ENCODE results near the gene LGALS13. TPM values are rescaled to one million over a fixed set of nuclear protein-coding genes. Genes with fewer than 3 reads are reported as not detected.
A peak's percentile ranks its signal among the peaks of the same experiment; 100 is the strongest.

Gene LGALS13
- total RNA-seq (2021) (not detected in 2 replicates), Bru-seq, nascent RNA (percentile 10 among the genes with signal in this experiment), BruChase-seq, experiment 1, labeled RNA remaining after a 2-hour chase (not detected), BruChase-seq, experiment 2, labeled RNA remaining after a 6-hour chase (not detected)
- long read RNA-seq, result 0 reads

DNA sequence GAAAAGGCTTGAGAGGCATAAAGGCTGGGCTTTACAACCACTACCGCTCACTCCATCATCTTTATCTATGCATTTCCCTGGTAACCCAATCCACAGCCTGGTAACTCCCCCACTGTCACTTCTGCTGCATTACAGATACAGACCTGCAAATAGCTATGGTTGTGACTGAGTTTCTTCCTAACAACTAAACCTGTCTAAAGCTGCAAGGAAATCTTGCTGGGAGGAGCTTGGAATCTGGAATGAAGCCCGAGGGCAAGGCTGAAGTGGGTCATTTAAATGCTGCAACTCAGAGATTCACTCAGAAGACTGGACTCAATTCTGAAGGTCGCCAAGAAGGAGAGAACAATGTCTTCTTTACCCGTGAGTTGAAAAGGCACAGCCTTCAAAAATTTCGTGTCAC is at the start of gene LGALS13:
Gene LGALS13 (plus strand): TSS at position 301 of the 400 bp plus-strand sequence. CDS start 45 bp downstream, at position 346.
- intact Hi-C loops (cut with micrococcal nuclease; ENCODE audit: unreplicated experiment), result no loop called here
- DNase-seq, result no peak
- no TSS peak for BruUV-seq (replicated peaks)
- no peaks in the 10 kb centered on the region for H3K9me3 ChIP-seq (ENCODE audit: insufficient read depth, low read depth)
- H3K9me2 ChIP-seq (ENCODE audit: insufficient read depth), result no peaks in the 10 kb centered on the region
- H3K4me1 ChIP-seq (replicated peaks; ENCODE audit: insufficient read depth), result no peaks in the 10 kb centered on the region
- H3F3A ChIP-seq (ENCODE audit: insufficient read depth, low read depth), result no peaks in the 10 kb centered on the region
- H3K36me3 ChIP-seq (ENCODE audit: low read depth), result no peaks in the 10 kb centered on the region
- CTCF ChIA-PET, result no interaction called here
- H3K4me3 ChIP-seq, result no peak within 1 kb of the TSS
- no peak for TF ChIP-seq EZH2 (IDR thresholded peaks at IDR 0.05; ENCODE audit: low read depth)
- TF ChIP-seq, protein P1, sequence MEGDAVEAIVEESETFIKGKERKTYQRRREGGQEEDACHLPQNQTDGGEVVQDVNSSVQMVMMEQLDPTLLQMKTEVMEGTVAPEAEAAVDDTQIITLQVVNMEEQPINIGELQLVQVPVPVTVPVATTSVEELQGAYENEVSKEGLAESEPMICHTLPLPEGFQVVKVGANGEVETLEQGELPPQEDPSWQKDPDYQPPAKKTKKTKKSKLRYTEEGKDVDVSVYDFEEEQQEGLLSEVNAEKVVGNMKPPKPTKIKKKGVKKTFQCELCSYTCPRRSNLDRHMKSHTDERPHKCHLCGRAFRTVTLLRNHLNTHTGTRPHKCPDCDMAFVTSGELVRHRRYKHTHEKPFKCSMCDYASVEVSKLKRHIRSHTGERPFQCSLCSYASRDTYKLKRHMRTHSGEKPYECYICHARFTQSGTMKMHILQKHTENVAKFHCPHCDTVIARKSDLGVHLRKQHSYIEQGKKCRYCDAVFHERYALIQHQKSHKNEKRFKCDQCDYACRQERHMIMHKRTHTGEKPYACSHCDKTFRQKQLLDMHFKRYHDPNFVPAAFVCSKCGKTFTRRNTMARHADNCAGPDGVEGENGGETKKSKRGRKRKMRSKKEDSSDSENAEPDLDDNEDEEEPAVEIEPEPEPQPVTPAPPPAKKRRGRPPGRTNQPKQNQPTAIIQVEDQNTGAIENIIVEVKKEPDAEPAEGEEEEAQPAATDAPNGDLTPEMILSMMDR (conservative IDR thresholded peaks at IDR 0.05), result no peak
- no peak within 1 kb of the TSS for H3K27ac ChIP-seq
- H4K20me1 ChIP-seq (ENCODE audit: insufficient read depth), result no peaks in the 10 kb centered on the region
- no peak within 1 kb of the TSS for H3K4me2 ChIP-seq
- no peak within 1 kb of the TSS for H2AFZ ChIP-seq
- H3K79me2 ChIP-seq (ENCODE audit: low read depth), result no peaks in the 10 kb centered on the region
- peaks cover 46% of the 10 kb centered on the region for H3K27me3 ChIP-seq (ENCODE audit: insufficient read depth, low read depth)
- POLR2A ChIA-PET (ENCODE audit: unreplicated experiment), result no interaction called here

DNA sequence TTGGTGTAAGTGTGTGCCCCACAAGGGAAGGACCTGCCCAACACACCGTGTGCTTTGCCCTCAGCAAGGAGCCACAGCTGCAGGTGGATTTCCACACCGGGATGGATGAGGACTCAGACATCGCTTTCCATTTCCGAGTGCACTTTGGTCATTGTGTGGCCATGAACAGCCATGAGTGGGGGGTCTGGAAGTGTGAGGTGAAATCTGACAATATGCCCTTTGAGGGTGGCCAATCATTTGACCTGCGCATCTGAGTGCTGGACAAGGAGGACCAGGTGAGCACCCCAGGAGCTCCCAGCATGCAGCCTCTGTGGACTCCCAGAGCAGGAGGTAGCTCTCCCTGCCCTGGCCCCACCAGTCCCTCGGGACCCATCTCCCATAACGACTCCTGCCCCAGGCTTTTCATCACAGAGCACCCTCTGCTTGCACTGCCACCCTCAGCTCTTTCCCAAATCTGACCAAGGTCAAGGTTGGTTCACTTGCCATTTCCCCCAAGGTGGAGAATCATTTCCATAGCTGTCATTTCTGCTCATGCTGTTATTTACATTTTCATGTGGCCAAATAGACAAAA is 49.2 kb upstream of the LGALS13 start:
- ChIA-PET CTCF (no interaction called here), POLR2A (ENCODE audit: unreplicated experiment) (no interaction called here)
- Histone ChIP-seq H3K9me3 (ENCODE audit: insufficient read depth, low read depth) (no peaks in the 10 kb centered on the region), H3F3A (ENCODE audit: insufficient read depth, low read depth) (no peaks in the 10 kb centered on the region), H3K4me3 (no peak overlapping the region), H3K4me2 (no peak overlapping the region), H4K20me1 (ENCODE audit: insufficient read depth) (no peaks in the 10 kb centered on the region), H3K36me3 (ENCODE audit: low read depth) (no peaks in the 10 kb centered on the region), H2AFZ (no peak overlapping the region), H3K27me3 (ENCODE audit: insufficient read depth, low read depth) (peaks cover 34% of the 10 kb centered on the region), H3K27ac (no peak overlapping the region), H3K4me1 (replicated peaks; ENCODE audit: insufficient read depth) (peaks cover 8% of the 10 kb centered on the region; the same call in 1 of the 2 replicates), H3K9me2 (ENCODE audit: insufficient read depth) (no peaks in the 10 kb centered on the region), H3K79me2 (ENCODE audit: low read depth) (no peaks in the 10 kb centered on the region)
- intact Hi-C loops (cut with micrococcal nuclease; ENCODE audit: unreplicated experiment), result loop anchor here (5.0 kb wide), 1 partner anchor 289 kb away; no protein-coding TSS in a partner anchor
- no TSS peak for BruUV-seq (replicated peaks)
- TF ChIP-seq EZH2 (IDR thresholded peaks at IDR 0.05; ENCODE audit: low read depth), result no peak
- TF ChIP-seq, protein P1 (conservative IDR thresholded peaks at IDR 0.05), result no peak
- DNase-seq, result no peak

DNA sequence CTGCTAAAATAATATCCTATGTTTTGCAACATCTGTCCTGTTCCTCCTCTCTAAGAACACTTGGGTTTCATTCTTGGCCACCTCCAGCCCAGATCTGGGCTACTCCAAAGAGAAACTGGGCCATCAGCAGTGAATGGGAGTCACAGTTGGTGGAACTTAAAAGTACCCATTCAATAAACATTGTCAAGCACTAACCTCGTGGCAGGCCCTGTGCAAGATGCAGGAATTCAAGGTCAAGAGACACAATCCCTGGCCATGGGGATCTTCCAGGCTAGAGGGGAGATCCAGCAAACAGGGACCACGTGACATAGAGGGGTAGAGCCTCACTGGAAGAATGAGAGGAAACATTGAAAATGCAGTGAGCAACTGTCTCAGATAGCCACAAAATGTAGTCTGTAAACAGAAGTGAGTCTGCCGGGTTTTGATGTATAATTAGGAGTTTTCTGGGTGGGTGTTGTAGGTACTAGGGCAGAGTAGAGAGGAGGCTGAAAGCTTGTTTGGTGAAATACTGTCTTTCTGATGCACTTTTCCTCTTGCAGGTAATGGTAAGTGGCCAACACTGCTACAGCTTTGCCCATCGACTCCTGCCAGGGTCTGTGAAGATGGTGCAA is 47.5 kb upstream of the LGALS13 start:
- Histone ChIP-seq H3K27me3 (ENCODE audit: insufficient read depth, low read depth) (peaks cover 34% of the 10 kb centered on the region), H3F3A (ENCODE audit: insufficient read depth, low read depth) (no peaks in the 10 kb centered on the region), H3K4me3 (no peak overlapping the region), H3K27ac (no peak overlapping the region), H4K20me1 (ENCODE audit: insufficient read depth) (no peaks in the 10 kb centered on the region), H3K4me1 (replicated peaks; ENCODE audit: insufficient read depth) (peaks cover 10% of the 10 kb centered on the region; the same call in 1 of the 2 replicates), H3K4me2 (no peak overlapping the region), H3K36me3 (ENCODE audit: low read depth) (no peaks in the 10 kb centered on the region), H3K9me2 (ENCODE audit: insufficient read depth) (no peaks in the 10 kb centered on the region), H2AFZ (no peak overlapping the region), H3K9me3 (ENCODE audit: insufficient read depth, low read depth) (no peaks in the 10 kb centered on the region), H3K79me2 (ENCODE audit: low read depth) (no peaks in the 10 kb centered on the region)
- intact Hi-C loops (cut with micrococcal nuclease; ENCODE audit: unreplicated experiment), result loop anchor here (5.0 kb wide), 2 partner anchors 212 to 287 kb away; no protein-coding TSS in a partner anchor
- ChIA-PET CTCF (interaction anchor here (0.5 kb wide), 1 partner anchor 43 kb away, joined by 5 read pairs; no protein-coding TSS in a partner anchor), POLR2A (ENCODE audit: unreplicated experiment) (no interaction called here)
- TF ChIP-seq, protein P1 (conservative IDR thresholded peaks at IDR 0.05), result no peak
- no peak for TF ChIP-seq EZH2 (IDR thresholded peaks at IDR 0.05; ENCODE audit: low read depth)
- no TSS peak for BruUV-seq (replicated peaks)
- DNase-seq, result no peak
